Spleen (tissue), 7 donors: Measurements from ENCODE around the gene HOXD12.

Source experiments
- POLR2A ChIP-seq, 3 donors: fragments of 450-650 bp; IDR thresholded peaks; one replicate each; pipeline ENCODE4 v1.5.1; 2017; ENCODE audit warnings: antibody characterized with exemption in 3 of 3, mild to moderate bottlenecking in 1 of 3
- POLR2AphosphoS5 ChIP-seq, 3 donors: sonication (generic); formaldehyde crosslinking; IDR thresholded peaks; one replicate each; pipeline ENCODE4 v1.5.1; 2017; ENCODE audit warnings: antibody characterized with exemption in 3 of 3
- TF ChIP-seq, protein P1 (sequence below), 11 experiments: fragments of 200-600 bp in 7 of 11; fragments of 450-650 bp in 4 of 11; sonication (generic) in 4 of 11; IDR thresholded peaks in 8 of 11; conservative IDR thresholded peaks in 3 of 11; 1 replicate in 7 of 11; 2 replicates in 4 of 11; pipeline versions ENCODE4 v1.4.0 to v1.8.0; 2016 to 2021; ENCODE audit warnings: antibody characterized with exemption in 11 of 11, inconsistent platforms in 4 of 11, mild to moderate bottlenecking in 1 of 11
- donor health status: DM: no; HTN: no; CAD: no; lungs with moderate emphysema.
- donor health status: DM: no; HTN: no; CAD: no.
- donor health status: DM: no; HTN: no; CAD: no.

DNA sequence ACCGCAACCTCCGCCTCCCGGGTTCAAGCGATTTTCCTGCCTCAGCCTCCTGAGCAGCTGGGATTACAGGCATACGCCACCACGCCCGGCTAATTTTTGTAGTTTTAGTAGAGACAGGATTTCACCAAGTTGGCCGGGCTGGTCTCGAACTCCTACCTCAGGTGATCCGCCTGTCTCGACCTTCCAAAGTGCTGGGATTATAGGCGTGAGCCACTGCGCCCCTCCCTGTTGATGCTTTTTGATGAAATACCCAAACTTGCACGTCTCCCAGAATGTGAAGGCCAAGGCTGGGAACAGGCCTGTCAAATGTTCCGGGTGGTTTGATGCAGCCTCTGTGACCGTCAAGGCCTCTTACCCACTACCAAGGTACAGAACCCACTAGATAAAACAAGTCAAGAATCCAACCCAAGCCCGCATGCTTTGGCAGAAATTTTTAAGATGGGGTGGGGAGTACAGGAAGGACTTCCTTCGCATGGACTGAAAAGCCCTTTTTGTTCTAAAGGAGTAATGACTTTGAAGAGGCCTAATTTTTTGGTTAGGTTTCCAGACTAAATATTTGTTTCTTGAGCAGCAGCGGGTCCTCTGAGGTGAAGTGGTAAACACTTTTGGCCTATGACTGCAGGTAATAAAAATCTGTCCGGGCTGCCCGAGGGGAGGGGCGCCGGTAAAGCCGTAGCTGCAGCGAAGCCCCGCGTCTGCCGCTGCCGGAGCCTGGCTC, 12.1 kb upstream of the HOXD12 start:
- TF ChIP-seq, protein P1, sequence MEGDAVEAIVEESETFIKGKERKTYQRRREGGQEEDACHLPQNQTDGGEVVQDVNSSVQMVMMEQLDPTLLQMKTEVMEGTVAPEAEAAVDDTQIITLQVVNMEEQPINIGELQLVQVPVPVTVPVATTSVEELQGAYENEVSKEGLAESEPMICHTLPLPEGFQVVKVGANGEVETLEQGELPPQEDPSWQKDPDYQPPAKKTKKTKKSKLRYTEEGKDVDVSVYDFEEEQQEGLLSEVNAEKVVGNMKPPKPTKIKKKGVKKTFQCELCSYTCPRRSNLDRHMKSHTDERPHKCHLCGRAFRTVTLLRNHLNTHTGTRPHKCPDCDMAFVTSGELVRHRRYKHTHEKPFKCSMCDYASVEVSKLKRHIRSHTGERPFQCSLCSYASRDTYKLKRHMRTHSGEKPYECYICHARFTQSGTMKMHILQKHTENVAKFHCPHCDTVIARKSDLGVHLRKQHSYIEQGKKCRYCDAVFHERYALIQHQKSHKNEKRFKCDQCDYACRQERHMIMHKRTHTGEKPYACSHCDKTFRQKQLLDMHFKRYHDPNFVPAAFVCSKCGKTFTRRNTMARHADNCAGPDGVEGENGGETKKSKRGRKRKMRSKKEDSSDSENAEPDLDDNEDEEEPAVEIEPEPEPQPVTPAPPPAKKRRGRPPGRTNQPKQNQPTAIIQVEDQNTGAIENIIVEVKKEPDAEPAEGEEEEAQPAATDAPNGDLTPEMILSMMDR (IDR thresholded peaks at IDR 0.05 in 8 of 11, conservative IDR thresholded peaks at IDR 0.05 in 3 of 11), result no peak
- TF ChIP-seq POLR2A (IDR thresholded peaks at IDR 0.05) (no peak), POLR2AphosphoS5 (IDR thresholded peaks at IDR 0.05) (no peak)
